ENCODE results near the gene ANKHD1.
A peak's percentile ranks its signal among the peaks of the same experiment; 100 is the strongest.

The ANKHD1 gene, protein sequence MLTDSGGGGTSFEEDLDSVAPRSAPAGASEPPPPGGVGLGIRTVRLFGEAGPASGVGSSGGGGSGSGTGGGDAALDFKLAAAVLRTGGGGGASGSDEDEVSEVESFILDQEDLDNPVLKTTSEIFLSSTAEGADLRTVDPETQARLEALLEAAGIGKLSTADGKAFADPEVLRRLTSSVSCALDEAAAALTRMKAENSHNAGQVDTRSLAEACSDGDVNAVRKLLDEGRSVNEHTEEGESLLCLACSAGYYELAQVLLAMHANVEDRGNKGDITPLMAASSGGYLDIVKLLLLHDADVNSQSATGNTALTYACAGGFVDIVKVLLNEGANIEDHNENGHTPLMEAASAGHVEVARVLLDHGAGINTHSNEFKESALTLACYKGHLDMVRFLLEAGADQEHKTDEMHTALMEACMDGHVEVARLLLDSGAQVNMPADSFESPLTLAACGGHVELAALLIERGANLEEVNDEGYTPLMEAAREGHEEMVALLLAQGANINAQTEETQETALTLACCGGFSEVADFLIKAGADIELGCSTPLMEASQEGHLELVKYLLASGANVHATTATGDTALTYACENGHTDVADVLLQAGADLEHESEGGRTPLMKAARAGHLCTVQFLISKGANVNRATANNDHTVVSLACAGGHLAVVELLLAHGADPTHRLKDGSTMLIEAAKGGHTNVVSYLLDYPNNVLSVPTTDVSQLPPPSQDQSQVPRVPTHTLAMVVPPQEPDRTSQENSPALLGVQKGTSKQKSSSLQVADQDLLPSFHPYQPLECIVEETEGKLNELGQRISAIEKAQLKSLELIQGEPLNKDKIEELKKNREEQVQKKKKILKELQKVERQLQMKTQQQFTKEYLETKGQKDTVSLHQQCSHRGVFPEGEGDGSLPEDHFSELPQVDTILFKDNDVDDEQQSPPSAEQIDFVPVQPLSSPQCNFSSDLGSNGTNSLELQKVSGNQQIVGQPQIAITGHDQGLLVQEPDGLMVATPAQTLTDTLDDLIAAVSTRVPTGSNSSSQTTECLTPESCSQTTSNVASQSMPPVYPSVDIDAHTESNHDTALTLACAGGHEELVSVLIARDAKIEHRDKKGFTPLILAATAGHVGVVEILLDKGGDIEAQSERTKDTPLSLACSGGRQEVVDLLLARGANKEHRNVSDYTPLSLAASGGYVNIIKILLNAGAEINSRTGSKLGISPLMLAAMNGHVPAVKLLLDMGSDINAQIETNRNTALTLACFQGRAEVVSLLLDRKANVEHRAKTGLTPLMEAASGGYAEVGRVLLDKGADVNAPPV (N-terminal part only)

DNA sequence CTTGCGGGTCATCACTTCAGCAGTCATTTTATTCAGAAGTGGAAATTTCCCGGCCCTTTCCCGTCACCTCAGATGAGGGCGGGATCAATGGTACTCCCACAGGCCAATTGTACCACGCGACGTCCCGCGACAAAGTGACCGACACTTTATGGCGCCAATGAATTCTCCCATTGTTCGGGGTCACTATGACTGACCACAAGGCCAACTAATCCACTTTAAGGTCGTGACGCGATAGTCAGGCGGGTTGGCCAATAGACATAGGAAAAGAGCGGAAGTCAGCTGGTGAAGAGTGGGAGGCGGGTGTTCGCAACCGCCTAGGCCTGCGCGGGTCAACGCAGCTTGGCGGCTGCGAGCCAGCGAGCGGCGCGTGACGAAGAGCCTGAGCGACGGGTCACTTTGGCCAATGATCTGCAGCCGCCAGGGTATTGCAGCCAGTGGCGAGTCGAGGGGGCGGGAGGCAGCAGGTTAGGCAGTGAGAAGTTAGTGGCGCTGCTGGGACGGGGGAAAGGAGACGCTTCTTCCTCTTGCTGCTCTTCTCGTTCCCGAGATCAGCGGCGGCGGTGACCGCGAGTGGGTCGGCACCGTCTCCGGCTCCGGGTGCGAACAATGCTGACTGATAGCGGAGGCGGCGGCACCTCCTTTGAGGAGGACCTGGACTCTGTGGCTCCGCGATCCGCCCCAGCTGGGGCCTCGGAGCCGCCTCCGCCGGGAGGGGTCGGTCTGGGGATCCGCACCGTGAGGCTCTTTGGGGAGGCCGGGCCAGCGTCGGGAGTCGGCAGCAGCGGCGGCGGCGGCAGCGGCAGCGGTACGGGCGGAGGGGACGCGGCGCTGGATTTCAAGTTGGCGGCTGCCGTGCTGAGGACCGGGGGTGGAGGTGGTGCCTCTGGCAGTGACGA lies at the start of gene ANKHD1:
Gene ANKHD1 (plus strand): TSS at position 472 of the 896 bp plus-strand sequence. CDS start 135 bp downstream, at position 607.
- DNase-seq: peak; percentile 97

DNA sequence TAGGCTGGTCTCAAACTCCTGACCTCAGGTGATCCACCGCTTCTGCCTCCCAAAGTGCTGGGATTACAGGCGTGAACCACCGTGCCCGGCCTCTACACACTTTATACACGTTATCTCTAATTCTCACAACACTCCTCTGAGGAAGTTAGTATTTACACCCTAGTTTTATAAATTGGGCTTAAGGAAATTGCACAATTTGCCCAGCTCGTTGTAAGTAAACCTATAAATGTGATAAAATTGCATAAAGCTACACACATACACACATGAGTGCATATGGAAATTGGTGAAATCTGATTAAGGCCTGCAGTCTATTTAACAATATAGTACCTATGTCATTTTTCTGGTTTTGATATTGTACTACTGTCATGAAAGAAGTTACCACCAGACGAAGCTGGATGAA lies 46.1 kb upstream of the ANKHD1 start:
- no peak for DNase-seq

DNA sequence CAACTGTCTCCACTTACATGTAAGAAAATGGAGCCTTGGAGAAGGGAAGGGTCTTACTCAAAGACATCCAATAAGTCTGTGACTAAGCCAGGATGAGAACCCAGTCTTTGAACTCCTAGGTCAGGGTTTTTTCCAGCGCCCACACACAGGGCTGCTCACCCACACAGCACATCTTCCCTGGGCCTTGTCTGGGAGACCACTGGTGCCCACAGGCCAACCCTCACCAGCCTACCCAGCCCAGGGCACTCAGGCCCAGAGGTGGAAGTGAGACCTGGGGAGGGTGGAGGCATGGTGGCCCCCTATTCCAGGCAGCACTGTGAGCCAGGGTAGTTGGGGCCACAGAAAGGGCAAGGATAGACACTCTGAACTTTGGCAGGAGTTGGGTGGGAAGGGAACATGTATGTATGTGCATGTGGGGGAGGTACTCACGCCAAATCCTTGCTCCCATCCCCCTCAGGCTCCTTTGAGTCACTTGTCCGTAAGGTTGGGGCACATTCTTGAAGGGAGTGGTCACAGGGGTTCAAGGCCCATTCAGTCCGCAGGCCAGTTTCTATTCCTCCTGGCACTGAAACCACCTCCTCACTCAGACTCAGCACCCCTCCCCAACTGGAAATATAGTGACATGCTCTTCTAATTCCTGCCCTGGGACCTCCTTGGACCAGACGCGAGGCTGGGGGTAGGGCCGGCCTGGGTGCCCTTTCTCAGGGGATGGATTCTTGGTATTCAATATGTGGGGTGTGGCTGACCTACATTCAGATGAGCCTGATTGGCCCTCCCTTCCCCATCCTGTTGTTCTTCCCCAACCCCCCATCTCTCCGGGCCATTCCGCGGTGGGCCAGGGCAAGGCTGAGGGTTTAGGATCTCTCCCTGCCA lies 44.5 kb upstream of the ANKHD1 start:
- DNase-seq: no peak

DNA sequence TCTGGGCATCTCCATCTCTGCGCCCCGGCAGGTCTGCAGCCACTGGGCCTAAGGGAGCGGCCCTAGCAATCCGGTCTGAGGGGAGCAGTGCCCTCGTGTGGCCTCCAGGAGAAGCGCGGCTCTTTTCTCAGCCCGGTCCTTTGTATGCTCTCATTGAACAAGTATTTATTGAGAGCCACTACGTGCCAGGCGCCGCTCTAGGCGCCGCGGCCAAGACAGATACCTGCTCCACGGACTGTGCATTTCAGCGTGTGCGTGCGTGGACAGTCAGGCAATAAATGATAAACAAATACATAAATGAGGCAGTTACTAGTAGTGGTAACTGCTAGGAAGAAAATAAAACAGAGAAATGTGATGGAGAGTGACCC lies 43.9 kb upstream of the ANKHD1 start:
- peak; percentile 79 for DNase-seq

DNA sequence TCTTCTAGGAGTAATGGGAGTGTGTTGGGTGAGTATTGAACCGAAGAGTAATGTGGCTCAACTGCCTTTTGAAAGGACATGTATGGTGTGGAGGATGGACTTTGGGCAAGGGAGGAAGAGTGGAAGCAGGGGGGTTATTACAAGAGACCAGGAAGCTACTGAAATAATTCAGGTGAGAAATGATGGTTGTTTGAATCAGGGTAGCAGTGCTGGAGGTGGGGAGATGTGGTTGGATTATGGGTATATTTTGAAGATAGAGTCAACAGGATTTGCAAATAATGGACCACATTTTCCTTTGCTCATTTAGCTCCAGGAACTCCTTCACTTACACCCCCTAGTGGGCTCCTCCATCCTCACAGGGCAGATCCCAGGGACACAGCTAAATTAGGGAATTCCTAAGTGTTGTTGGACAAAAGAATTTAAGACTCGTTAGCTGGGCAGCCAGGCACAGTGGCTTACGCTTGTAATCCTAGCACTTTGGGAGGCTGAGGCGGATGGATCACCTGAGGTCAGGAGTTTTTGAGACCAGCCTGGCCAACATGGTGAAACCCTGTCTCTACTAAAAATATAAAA lies 42.8 kb upstream of the ANKHD1 start:
- DNase-seq: no peak

DNA sequence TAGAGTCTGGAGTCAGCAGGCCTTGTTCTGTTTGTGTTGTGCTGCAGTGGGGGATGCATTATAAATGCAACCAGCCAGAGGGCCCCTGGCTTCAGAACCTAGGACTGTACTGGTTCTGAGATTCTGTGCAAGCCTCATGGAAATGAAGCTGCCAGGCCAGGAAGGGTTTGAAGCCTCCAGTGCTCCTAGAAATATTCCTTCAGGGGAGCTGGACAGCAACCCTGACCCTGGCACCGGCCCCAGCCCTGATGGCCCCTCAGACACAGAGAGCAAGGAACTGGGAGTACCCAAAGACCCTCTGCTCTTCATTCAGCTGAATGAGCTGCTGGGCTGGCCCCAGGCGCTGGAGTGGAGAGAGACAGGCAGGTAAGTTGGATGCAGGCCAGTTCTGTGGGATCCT lies 41.5 kb upstream of the ANKHD1 start, which contains the start of gene SLC4A9:
Gene SLC4A9 (plus strand): TSS at position 94 of the 400 bp plus-strand sequence. CDS start 43 bp downstream, at position 137.
- no peak for DNase-seq

DNA sequence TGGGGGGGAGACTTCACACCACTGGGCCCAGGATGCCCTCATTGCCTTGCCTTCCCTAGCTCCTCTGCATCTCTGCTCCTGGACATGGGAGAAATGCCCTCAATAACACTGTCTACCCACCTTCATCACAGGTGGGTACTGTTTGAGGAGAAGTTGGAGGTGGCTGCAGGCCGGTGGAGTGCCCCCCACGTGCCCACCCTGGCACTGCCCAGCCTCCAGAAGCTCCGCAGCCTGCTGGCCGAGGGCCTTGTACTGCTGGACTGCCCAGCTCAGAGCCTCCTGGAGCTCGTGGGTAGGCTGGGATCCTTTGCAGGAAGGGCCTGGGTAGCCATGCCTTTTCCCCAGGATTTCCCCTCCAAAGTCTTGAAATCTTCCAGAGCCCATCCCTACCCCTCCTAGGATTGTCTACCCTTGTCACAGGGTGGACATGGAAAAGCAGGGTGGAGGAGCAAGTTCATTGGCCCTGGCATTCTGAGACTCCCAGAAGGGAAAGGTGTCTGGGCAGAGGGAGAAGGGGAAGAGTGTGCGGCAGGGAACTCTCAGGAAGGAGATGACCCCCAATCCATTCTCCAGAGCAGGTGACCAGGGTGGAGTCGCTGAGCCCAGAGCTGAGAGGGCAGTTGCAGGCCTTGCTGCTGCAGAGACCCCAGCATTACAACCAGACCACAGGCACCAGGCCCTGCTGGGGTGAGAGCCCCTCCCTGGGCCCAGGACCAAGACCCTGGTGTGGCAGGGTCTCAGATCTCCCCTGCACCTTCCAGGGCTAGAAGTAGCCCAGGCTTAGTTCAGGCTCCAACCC lies 40.8 kb upstream of the ANKHD1 start:
- DNase-seq: no peak

DNA sequence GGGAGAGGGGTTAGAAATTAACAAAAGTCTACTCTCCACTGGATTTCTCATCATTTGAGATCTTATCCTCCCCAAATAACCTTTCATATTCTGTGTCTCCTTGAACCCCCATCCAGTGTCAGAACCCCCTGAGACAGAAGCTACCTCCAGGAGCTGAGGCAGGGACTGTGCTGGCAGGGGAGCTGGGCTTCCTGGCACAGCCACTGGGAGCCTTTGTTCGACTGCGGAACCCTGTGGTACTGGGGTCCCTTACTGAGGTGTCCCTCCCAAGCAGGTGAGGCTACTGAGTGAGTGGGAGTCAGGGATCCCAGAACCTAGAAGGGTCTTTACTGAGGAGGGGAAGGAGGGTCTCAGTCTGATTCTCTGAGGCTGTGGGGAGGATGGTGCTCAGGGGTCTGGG lies 39.7 kb upstream of the ANKHD1 start:
- no peak for DNase-seq

DNA sequence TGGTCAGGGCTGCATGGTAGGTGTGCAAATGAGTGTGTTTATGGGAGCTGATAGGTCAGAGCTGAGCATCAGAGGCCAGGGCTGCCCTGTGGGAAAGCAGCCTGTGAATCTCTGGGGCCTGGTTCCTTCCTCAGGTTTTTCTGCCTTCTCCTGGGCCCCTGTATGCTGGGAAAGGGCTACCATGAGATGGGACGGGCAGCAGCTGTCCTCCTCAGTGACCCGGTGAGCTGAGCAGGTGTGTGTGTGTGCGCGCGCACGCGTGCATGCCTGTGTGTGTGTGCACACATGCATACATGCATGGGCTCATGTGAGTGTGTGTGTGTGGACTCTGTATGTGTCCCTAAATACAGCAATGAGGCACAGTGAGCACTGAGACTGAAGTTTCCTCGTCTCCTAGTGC lies 39.3 kb upstream of the ANKHD1 start:
- DNase-seq: no peak

DNA sequence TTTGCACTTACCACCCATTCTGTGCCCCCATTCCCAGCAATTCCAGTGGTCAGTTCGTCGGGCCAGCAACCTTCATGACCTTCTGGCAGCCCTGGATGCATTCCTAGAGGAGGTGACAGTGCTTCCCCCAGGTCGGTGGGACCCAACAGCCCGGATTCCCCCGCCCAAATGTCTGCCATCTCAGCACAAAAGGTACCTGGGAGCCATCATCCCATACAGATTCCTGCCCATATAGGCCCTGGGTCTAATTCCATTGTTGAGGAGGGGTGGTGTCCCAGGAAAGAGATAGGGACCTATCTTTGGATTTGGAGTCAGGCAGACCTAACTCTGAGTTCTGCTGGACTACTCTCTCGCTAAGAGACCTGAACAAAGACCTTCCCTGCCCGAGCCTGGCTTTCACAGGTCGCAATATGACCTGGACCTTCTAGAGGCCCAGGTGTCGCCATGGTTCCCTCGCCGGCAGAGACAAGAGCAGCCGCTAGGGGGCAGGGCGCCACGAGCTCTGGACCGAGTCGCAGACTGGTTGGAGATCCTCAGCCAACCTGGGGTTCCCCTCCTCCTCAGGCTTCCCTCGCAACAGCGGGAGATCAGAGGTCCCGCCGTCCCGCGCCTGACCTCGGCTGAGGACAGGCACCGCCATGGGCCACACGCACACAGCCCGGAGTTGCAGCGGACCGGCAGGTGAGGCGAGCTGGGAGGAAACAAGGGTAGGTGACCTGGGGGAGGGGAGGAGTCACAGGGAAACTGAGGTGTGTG lies 38.6 kb upstream of the ANKHD1 start:
- peak; percentile 84 for DNase-seq

DNA sequence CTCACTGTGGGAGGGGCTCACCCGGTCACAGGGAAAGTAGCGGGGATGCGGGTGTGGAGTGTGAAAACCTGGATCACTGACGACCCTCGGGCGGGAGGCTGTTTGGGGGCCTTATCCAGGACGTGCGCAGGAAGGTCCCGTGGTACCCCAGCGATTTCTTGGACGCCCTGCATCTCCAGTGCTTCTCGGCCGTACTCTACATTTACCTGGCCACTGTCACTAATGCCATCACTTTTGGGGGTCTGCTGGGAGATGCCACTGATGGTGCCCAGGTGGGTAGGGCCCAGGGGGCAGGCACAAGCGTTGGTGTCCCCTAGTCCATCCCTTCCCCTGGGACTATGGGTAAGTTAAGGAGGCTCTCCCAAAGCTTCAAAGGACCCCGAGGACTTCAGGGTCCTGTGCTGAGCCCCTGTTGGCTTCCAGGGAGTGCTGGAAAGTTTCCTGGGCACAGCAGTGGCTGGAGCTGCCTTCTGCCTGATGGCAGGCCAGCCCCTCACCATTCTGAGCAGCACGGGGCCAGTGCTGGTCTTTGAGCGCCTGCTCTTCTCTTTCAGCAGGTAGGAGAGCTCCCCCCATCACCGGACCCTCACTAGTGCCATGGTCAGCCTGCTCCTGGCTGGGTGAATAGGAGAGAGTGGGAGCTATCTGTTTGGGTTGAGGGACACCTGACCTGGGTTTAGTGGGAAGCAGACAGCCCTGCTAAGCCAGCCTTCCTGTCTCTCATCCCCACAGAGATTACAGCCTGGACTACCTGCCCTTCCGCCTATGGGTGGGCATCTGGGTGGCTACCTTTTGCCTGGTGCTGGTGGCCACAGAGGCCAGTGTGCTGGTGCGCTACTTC lies 37.8 kb upstream of the ANKHD1 start:
- no peak for DNase-seq

DNA sequence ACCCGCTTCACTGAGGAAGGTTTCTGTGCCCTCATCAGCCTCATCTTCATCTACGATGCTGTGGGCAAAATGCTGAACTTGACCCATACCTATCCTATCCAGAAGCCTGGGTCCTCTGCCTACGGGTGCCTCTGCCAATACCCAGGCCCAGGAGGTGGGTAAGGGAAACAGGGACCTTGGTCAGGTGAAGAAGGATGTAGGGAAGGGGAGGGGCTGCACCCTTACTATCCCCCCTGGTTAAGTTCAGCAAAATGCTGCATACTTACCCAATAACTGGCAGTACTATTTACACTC lies 37.2 kb upstream of the ANKHD1 start:
- DNase-seq: no peak

DNA sequence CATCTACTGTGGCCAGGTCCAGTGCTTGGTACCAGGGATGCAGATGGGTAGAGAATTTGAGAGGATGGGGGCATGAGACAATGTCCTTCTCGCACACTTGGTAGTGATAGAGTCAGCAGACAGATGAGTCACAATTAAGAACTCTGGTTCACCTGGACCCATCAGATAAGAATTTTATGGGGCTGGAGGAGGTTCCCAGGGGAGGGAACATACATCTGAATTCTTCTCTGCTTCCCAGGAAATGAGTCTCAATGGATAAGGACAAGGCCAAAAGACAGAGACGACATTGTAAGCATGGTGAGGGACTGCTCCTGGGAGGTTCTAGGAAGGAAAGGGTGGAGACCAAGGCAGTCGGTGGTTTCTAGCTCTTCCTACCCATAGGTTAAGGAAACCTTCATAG lies 36.4 kb upstream of the ANKHD1 start:
- DNase-seq: no peak

DNA sequence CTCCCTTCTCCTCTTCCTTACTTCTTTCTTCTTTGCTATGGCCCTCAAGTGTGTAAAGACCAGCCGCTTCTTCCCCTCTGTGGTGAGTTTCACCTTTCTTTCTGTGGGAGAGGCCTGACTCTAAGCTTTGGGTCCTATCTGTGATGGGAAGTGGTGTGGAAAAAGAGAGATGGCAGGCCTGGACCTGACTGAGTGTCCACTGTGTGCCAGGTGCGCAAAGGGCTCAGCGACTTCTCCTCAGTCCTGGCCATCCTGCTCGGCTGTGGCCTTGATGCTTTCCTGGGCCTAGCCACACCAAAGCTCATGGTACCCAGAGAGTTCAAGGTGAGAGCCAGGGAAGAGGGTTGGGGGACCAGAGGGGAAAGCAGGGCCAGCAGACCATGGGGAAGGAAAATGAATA lies 35.7 kb upstream of the ANKHD1 start:
- DNase-seq: no peak

DNA sequence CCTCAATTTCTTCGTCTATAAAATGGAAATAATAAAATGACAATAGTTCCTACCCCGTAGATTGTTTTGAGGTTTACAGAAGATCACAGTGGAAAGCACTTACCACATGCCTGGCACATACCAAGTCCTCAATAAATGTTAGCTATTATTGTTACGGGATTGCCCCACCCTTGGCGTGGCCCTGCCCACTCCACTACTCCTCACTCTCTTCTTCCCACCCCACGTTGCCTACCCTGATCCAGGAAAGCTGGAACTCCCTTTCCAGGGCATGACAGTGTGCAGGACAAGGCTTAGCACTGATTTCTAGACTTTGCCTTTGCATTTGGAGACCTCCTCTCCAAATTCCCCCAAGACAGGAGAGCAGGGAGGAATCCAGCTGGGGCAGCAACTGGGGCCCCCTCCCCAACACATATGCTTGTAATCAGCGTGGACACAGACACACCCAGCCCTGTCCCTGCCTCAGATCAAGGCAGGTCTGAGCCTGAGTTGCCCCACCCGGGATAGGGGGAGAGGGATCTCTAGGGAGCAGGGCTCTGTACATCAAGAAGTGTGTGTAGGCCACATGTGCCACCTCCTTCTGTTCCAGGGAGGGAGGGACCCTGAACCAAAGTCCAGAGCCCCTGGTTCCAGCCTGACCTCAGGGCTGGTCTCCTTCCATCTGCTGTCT lies 34.9 kb upstream of the ANKHD1 start:
- DNase-seq: no peak

DNA sequence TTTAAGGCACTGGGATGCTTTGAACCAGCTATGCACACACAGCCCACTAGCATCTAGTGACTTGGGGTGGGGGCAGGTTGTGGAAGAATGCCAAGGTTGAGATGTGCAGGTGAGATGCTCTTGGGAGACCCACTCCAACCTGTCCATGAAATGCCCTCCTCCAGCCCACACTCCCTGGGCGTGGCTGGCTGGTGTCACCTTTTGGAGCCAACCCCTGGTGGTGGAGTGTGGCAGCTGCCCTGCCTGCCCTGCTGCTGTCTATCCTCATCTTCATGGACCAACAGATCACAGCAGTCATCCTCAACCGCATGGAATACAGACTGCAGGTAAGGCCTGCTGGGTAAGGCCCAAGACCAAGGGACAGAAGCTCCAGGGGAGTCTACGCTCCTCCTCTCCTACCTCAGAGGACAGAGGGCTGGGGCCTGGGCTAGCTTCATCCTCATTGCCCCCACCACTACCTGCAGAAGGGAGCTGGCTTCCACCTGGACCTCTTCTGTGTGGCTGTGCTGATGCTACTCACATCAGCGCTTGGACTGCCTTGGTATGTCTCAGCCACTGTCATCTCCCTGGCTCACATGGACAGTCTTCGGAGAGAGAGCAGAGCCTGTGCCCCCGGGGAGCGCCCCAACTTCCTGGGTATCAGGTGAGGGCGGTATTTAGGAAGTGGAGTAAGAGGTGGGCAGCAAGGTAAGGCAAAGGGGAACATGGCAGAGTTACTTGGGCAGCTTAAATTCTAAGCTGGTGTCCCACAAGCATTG lies 34.2 kb upstream of the ANKHD1 start:
- no peak for DNase-seq
